Adrenal gland (tissue), 12 donors: ENCODE measurements around the gene SLC25A42. TPM values are rescaled to one million over a fixed set of nuclear protein-coding genes. Genes with fewer than 3 reads are reported as not detected.

ENCODE experiments used
- DNase-seq, 7 donors: peaks; one replicate each; pipeline ENCODE4 v3.0.0-alpha.2; 2019 to 2020
- H3K27ac ChIP-seq, 5 donors: fragments of 200-600 bp; sonication (generic) in 4 of 5; 1 replicate in 3 of 5; 2 replicates in 2 of 5; pipeline versions ENCODE4 v1.5.1 to v1.8.0; 2016 to 2020; ENCODE audit warnings: mild to moderate bottlenecking in 1 of 5
- H3K27me3 ChIP-seq: fragments of 200-600 bp; 2 replicates; pipeline ENCODE4 v1.8.0; 2021
- H3K36me3 ChIP-seq, 2 donors: fragments of 200-600 bp; replicated peaks in 1 of 2; 1 replicate in 1 of 2; 2 replicates in 1 of 2; pipeline versions ENCODE4 v1.5.1 to v1.8.0; 2018 to 2022
- H3K4me1 ChIP-seq, 2 donors: fragments of 200-600 bp; replicated peaks in 1 of 2; 1 replicate in 1 of 2; 2 replicates in 1 of 2; pipeline versions ENCODE4 v1.5.1 to v1.8.0; 2018 to 2021
- H3K4me3 ChIP-seq, 4 donors: fragments of 200-600 bp; sonication (generic) in 3 of 4; one replicate each; pipeline ENCODE4 v1.5.1; 2016 to 2018
- H3K9me3 ChIP-seq, 3 donors: fragments of 200-600 bp; sonication (generic) in 1 of 3; replicated peaks in 1 of 3; 1 replicate in 2 of 3; 2 replicates in 1 of 3; pipeline versions ENCODE4 v1.5.1 to v1.8.0; 2016 to 2021
- POLR2A ChIP-seq, 2 donors: fragments of 450-650 bp; IDR thresholded peaks; one replicate each; pipeline ENCODE4 v1.6.1; 2017; ENCODE audit warnings: antibody characterized with exemption in 2 of 2, mild to moderate bottlenecking in 2 of 2, moderate library complexity in 1 of 2
- WGBS, 4 donors: extraction: QIAGEN DNeasy Blood & Tissue Kit in 2 of 4; methylation state at CpG; one replicate each; pipeline versions ENCODE4 v1.1.5 to v1.1.7; 2013 to 2017; 5-methylcytosine and 5-hydroxymethylcytosine counted together
- intact Hi-C, 2 donors: fragments of 100-400 bp; cut with DNase I; formaldehyde crosslinking; loops; one replicate each; pipeline versions ENCODE4 v1.14.1 to v1.15.0; 2022 to 2023
- polyA plus RNA-seq, 3 donors: library from polyadenylated mRNA; stranded (reverse); fragments of 200-250 nt in 2 of 3; fragments of 350-450 nt in 1 of 3; fragmentation: Illumina TruSeq in 1 of 3; extraction: RNeasy Lipid Tissue Mini Kit (QIAGEN cat#74804) in 1 of 3; gene quantifications; one replicate each; pipeline ENCODE4 v1.2.3, GENCODE V29; 2013 to 2014
- total RNA-seq, 9 donors: library from RNA; depleted of rRNA in 4 of 9; stranded (reverse); fragments of >200 nt in 4 of 9; fragments of 120-200 nt in 1 of 9; fragmentation: NEBNext Ultra II Directional in 1 of 9; extraction: Animal tissue kit (Norgen Biotek cat#: 25700) in 1 of 9; gene quantifications; one replicate each; pipeline versions ENCODE4 v1.1.0 to v1.2.4, GENCODE V29; 2013 to 2023
- TF ChIP-seq, protein P1 (sequence below), 6 experiments: fragments of 450-650 bp in 4 of 6; fragments of 200-600 bp in 2 of 6; sonication (generic) in 1 of 6; IDR thresholded peaks; 1 replicate in 5 of 6; 2 replicates in 1 of 6; pipeline versions ENCODE4 v1.5.1 to v1.8.0; 2016 to 2021; ENCODE audit warnings: antibody characterized with exemption in 6 of 6, mild to moderate bottlenecking in 2 of 6, moderate library complexity in 1 of 6
- donor health status: healthy with polysubstance abuse.
- donor health status: Bipolar disorder and iron deficiency.
- donor health status: DM: yes; HTN: yes; CAD: no.
- donor health status: DM: no; HTN: no; CAD: no.
- donor health status: DM: no; HTN: no; CAD: no.
- donor health status: DM: yes; HTN: yes; CAD: no.

The SLC25A42 gene
- total and polyA plus RNA-seq, 12 donors: 5.7 to 14.3 (median 11.4) TPM

GRCh38 chr19:19139876-19140229 lies 76.1 kb downstream of the SLC25A42 start:
- Histone ChIP-seq H3K36me3 (no peaks in the 10 kb centered on the region), H3K27me3 (no peaks in the 10 kb centered on the region), H3K9me3 (no peaks in the 10 kb centered on the region), H3K4me3 (no peak overlapping the region), H3K27ac (no peak overlapping the region), H3K4me1 (peaks cover 6 to 9% of the 10 kb centered on the region in 2 donors)
- WGBS, 4 donors: 39 to 48% (median 43%) methylated on average over 4 to 5 of the region's 5 CpGs
- no peak for DNase-seq
- intact Hi-C loops: loop anchor here (5.0 to 10.0 kb wide), 3 partner anchors 83 to 205 kb away; no protein-coding TSS in a partner anchor
- TF ChIP-seq POLR2A (IDR thresholded peaks at IDR 0.05): no peak
- TF ChIP-seq, protein P1, sequence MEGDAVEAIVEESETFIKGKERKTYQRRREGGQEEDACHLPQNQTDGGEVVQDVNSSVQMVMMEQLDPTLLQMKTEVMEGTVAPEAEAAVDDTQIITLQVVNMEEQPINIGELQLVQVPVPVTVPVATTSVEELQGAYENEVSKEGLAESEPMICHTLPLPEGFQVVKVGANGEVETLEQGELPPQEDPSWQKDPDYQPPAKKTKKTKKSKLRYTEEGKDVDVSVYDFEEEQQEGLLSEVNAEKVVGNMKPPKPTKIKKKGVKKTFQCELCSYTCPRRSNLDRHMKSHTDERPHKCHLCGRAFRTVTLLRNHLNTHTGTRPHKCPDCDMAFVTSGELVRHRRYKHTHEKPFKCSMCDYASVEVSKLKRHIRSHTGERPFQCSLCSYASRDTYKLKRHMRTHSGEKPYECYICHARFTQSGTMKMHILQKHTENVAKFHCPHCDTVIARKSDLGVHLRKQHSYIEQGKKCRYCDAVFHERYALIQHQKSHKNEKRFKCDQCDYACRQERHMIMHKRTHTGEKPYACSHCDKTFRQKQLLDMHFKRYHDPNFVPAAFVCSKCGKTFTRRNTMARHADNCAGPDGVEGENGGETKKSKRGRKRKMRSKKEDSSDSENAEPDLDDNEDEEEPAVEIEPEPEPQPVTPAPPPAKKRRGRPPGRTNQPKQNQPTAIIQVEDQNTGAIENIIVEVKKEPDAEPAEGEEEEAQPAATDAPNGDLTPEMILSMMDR (IDR thresholded peaks at IDR 0.05): peak in 1 of 6 experiments; percentile 4

- WGBS, 4 donors: 56 to 64% (median 61%) methylated on average over 5 of the region's 5 CpGs
- no peak overlapping the region for H3K27ac ChIP-seq
- intact Hi-C loops: loop anchor here (10.0 kb wide), 2 partner anchors 86 to 204 kb away; no protein-coding TSS in a partner anchor
- peaks cover 6 to 9% of the 10 kb centered on the region in 2 donors for H3K4me1 ChIP-seq
- H3K9me3 ChIP-seq: no peaks in the 10 kb centered on the region
- no peak for DNase-seq
- H3K4me3 ChIP-seq: no peak overlapping the region
- no peaks in the 10 kb centered on the region for H3K27me3 ChIP-seq
- H3K36me3 ChIP-seq: no peaks in the 10 kb centered on the region
- TF ChIP-seq, protein P1 (IDR thresholded peaks at IDR 0.05): no peak
- TF ChIP-seq POLR2A (IDR thresholded peaks at IDR 0.05): no peak
Observed at GRCh38 chr19:19140476-19140875, 76.7 kb downstream of the SLC25A42 start.

GRCh38 chr19:19142347-19142746 lies 78.6 kb downstream of the SLC25A42 start:
- Histone ChIP-seq H3K9me3 (no peaks in the 10 kb centered on the region), H3K36me3 (no peaks in the 10 kb centered on the region), H3K27me3 (no peaks in the 10 kb centered on the region), H3K4me1 (peaks cover 4 to 6% of the 10 kb centered on the region in 2 donors), H3K4me3 (no peak overlapping the region), H3K27ac (no peak overlapping the region)
- TF ChIP-seq, protein P1 (IDR thresholded peaks at IDR 0.05): no peak
- TF ChIP-seq POLR2A (IDR thresholded peaks at IDR 0.05): no peak
- WGBS, 4 donors: 86 to 91% (median 87%) methylated on average over 12 of the region's 12 CpGs
- intact Hi-C loops: loop anchor here (10.0 kb wide), 2 partner anchors 88 to 202 kb away; no protein-coding TSS in a partner anchor
- DNase-seq: no peak

- no peaks in the 10 kb centered on the region for H3K27me3 ChIP-seq
- intact Hi-C loops: loop anchor here (10.0 kb wide), 2 partner anchors 90 to 200 kb away; no protein-coding TSS in a partner anchor
- H3K4me3 ChIP-seq: no peak overlapping the region
- DNase-seq: no peak
- 74 to 83% (median 77%) methylated on average over 12 to 17 of the region's 17 CpGs for WGBS, 4 donors
- no peak for TF ChIP-seq POLR2A (IDR thresholded peaks at IDR 0.05)
- TF ChIP-seq, protein P1 (IDR thresholded peaks at IDR 0.05): no peak
- H3K4me1 ChIP-seq: no peaks in the 10 kb centered on the region
- H3K36me3 ChIP-seq: no peaks in the 10 kb centered on the region
- H3K27ac ChIP-seq: no peak overlapping the region
- no peaks in the 10 kb centered on the region for H3K9me3 ChIP-seq
Observed at GRCh38 chr19:19145281-19145680, 81.5 kb downstream of the SLC25A42 start.
